Stimulated activated CD8-positive, alpha-beta memory T cell treated with anti-CD3 and anti-CD28 coated beads, Interleukin-4, amount 100 ng/mL, for 1 hour (primary cell): ENCODE measurements around the gene CNPY1.
"Not testable (repeated sequence)": the region's sequence is repeated elsewhere in the genome, so short reads cannot be mapped to it uniquely, and the experiment has no call there.

ENCODE experiments used
- DNase-seq, 2 donors: peaks; one replicate each; pipeline ENCODE4 v3.0.0-alpha.2; 2020; ENCODE audit warnings: low read depth in 2 of 2, low spot score in 1 of 2

Gene CNPY1

GRCh38 chr7:155533827-155534690, 12.3 kb downstream of the CNPY1 start:
- DNase-seq = no peak

DNA sequence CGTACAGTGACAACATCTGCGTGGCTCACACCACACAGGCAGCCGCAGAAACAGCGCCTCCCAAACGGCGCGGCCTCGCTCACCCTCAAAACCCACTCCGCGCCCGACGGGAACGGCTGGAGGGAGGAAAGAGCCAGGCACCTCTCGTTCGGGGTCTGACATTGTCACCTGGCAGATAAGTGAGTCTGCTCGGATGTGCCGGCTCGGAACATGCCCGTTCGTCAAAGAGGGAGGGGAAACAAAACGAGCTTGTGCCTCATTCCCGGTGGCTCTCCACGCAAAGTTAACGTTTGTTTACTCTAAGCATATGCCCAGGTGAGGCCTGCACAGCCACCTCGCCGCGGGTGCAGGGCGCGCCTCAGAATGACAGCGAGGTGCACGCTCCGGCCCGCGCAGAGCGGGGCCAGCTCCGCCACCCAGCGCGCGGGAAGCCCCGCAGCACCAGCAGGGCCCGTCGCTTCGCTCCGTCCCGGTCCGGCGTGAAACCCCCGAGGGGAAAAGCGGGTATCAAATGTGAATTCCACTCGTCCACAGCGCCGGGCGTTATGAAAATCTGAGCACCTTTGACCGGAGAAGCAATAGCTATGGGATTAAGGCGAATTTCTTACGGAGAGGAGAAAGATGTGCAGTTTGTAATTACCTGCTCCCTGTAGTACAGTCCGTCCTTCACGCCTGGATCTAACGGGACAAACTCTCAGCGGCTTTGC, 13.1 kb downstream of the CNPY1 start:
- no peak for DNase-seq

DNA sequence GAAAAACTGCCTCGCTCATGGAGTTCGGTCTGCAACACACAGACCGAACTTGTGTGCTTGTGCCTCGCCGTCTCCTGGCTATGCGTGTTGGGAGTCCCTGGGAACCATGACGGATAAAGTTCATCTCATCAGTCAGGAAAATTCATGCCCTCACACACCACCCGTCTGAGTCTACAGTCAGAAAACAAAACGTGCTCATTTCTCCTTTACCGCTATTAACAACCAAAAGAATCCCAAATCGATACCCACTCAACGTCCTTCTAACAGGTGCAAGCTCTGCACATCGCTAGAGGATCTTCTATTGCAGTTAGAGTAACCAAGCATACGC, 13.6 kb downstream of the CNPY1 start:
- DNase-seq = no peak

GRCh38 chr7:155531681-155532080, 14.7 kb downstream of the CNPY1 start:
- DNase-seq = no peak

DNA sequence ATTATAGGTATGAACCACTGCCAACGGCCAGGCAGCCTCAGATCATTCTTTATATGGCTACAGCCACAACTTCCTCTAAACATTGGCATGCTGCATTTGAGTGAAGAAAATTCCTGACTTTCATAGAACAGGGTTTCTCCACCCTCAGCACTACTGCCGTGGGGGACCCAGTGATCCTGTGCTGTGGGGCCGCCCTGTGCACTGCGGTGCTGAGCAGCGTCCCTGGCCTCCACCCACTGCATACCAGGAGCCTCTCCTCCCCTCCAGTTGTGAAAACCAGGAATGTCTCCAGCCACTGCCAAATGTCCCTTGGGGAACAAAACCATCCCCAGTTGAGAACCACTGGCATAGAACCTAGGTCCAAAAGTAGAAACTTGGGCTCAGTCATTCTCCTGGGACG, 15.8 kb downstream of the CNPY1 start:
- DNase-seq = no peak

DNA sequence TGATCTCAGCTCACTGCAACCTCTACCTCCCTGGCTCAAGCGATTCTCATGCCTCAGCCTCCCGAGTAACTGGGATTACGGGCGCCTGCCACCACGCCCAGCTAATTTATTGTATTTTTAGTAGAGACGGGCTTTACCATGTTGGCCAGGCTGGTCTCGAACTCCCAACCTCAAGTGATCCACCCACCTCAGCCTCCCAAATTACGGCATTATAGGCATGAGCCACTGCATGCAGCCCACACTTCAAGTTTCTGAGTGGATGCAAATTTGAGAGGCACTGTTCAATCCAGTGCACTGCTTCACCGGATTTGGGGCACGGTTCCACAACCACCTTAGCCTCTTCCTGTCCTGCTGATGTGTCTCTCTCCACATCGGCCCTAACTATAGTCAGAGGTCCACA, 16.5 kb downstream of the CNPY1 start:
- no peak for DNase-seq

- no peak for DNase-seq
These were observed 17.0 kb downstream of the CNPY1 start for GRCh38 chr7:155529346-155529745.

- no peak for DNase-seq
These were observed 18.7 kb downstream of the CNPY1 start for GRCh38 chr7:155527664-155528063.

DNA sequence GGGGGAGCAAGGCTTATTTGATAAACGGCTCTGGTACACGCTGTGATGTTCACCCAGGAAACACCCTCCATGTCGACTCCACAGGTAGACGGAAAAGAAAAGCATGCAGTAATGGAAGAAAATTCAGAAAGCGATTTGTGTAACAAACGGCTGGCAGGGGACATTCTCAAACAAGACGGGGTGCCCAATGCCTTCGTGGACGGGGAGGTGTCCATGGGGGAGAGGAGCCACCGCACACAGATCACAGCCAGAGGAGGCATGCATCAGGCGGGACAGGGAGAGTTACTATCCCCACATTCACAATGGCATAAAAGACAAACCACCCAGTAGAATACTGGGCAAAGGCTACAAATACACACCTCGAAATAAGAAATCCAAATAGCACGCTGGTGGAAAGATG, 20.1 kb downstream of the CNPY1 start:
- DNase-seq = no peak

- no peak for DNase-seq
These were observed 22.3 kb downstream of the CNPY1 start for GRCh38 chr7:155524018-155524556.

DNA sequence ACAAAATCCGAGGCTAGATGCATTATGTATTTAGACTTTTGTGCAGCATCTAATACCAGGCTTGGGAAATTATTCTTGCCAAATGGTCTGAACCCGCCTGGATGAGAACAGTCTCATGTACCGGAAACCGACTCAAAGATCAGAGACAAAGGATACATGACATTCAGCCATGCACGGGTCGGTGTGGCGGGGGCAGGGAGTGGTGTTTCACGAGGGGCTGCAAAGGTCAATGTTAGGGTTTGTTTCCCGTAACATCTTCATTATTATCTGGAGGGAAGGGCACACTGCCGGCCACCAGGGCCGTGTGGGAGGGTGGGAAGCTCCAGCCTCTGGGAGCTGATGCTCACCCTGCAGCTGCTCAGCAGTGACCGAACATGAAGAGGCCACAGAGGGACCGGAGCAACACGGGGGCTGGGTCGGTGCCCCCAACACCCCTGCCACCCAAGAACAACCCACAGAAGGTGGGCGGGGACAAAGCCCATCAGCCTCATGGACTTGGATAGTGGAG, 23.1 kb downstream of the CNPY1 start:
- no peak for DNase-seq

GRCh38 chr7:155521743-155522398, 24.5 kb downstream of the CNPY1 start:
- no peak for DNase-seq

DNA sequence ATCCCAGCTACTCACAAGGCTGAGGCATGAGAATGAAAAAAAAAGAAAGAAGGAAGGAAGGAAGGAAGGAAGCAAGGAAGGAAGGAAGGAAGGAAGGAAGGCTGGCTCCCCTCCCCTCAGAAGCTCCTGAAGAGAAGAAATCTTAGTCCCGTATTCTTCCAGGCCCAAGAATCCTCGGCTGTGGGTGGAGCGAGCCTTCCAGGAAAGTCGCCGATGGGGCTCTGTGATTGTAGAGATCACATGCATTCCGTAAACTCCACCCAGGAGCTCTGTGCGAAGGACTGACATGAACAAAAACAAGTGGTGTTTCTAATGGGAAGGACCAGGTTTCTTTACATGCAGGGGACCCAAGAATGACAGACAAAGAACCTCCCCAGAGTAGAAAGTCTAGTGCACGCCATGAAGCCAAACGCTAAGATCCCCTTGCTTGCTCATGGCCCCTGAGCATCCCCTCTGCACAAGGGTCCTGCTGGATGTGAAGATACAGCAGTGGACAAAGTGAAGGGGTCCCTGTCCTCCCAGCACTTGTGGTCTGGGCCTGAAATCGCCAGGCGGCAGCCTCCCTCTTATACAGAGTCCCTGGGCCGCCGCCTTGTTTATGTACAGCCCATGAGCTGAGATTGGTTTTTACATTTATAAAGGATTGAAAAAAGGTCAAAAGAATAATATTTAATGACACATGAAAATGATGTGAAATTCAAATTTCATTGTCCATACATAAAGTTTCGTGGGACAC, 25.2 kb downstream of the CNPY1 start:
- DNase-seq = no peak

DNA sequence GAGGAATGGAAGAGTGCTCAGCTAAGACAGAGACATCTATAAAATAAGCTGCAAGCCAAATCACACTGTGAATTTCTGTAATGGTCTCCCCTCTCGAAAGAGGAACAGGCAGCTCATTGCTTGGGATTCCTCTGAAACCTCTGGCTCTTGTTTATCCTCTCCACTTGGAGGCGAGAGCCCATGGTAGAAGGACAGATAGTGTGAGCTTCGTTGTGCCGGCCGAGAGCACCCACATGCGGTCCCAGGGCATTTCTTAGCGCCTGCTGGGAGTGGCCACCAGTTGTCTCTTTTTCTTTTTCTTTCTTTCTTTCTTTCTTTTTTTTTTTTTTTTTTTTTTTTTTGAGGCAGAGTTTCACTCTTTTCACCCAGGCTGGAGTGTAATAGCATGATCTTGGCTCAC, 26.2 kb downstream of the CNPY1 start:
- DNase-seq = no peak

- not testable (repeated sequence) for DNase-seq
These were observed 27.0 kb downstream of the CNPY1 start for GRCh38 chr7:155519358-155519757.

- no peak for DNase-seq
These were observed 27.7 kb downstream of the CNPY1 start for GRCh38 chr7:155518633-155519032.

- DNase-seq = no peak
These were observed 28.4 kb downstream of the CNPY1 start for GRCh38 chr7:155517969-155518368.

DNA sequence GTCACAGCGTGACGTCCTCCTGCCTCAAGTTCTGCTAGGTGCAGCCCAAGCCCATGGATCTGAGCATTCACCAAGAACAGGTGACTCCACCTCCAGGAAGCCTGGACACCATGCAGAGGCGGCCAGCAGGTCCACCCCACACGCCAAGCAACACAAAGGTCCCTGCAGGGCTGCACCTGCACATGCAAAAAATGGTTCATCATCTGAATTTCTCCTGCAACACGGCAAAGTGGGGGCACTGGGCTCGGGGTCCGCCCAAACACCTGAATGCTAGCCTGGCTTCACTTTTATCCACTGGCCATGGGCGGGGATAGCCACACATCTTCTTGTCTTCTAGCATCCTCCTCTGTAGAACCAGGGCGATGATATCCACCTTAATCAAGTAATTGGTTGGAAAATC, 28.9 kb downstream of the CNPY1 start:
- DNase-seq = no peak

- no peak for DNase-seq
These were observed 29.9 kb downstream of the CNPY1 start for GRCh38 chr7:155516466-155516865.

- DNase-seq = no peak
These were observed 31.0 kb downstream of the CNPY1 start for GRCh38 chr7:155515318-155515717.

DNA sequence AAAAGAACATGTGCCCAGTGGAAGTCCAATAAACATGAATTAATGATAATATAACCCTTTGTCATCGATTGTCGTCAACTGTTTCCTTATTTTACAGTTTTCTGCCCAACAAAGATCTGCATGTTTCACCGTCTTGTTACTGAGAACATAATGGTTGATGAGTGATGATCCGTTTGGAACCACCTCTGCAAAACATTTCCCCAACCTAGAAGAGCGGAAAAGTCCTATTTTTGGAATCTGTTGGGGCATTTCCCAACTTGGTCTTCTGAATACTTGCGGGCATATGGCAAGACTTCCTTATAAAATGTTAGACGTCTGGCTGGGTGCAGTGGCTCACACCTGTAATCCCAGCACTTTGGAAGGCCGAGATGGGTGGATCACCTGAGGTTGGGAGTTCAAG, 32.1 kb downstream of the CNPY1 start:
- DNase-seq = no peak
